HG02798 (cell line): ENCODE results near the gene WASHC2C.
"Not testable (repeated sequence)": the region's sequence is repeated elsewhere in the genome, so short reads cannot be mapped to it uniquely, and the experiment has no call there.

Experiments
- ATAC-seq: cut with Tn5 transposase; IDR thresholded peaks from one replicate; pipeline ENCODE4 v1.9.1; 2021; ENCODE audit warnings: mild to moderate bottlenecking; ENCODE audit not compliant: unreplicated experiment, poor library complexity

WASHC2C gene

DNA sequence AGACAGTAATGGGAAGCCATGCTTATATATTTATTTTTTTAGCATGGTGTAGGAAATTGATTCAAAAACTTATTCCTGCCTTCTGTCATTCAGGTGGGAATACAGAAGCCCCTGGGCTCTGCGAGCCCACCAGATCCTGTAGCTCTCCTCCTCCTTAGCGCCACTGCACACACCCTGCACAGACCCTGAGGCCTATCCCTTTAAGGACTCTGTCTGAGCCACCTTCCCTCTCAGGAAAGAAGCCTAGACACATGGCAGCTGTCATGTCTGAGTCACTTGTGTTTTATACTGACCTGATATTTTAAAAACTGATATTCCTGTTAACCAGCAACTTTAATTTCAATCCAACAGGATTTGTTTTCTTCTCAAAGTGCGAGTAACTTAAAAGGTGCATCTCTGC is 36.0 kb downstream of the WASHC2C start:
- ATAC-seq, result not testable (repeated sequence)

DNA sequence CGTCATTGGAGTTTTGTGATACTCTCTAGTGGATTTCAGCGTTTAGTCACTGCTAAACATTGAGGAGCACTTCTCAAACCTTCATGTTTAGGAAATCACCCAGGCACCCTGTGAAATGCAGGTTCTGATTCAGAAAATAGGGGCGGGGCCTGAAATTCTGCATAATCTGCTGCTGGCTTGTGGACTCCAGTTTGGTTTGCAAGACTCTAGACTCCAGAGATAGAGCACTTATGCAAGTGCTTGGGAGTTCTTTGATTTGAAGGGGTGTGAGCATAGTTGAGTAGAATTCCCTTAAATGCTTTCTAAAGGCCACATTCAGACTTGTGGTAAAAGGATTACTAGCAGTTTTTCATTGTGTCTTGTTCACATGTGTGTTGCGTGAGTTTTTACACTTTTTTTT is 41.3 kb downstream of the WASHC2C start:
- ATAC-seq, result not testable (repeated sequence)

DNA sequence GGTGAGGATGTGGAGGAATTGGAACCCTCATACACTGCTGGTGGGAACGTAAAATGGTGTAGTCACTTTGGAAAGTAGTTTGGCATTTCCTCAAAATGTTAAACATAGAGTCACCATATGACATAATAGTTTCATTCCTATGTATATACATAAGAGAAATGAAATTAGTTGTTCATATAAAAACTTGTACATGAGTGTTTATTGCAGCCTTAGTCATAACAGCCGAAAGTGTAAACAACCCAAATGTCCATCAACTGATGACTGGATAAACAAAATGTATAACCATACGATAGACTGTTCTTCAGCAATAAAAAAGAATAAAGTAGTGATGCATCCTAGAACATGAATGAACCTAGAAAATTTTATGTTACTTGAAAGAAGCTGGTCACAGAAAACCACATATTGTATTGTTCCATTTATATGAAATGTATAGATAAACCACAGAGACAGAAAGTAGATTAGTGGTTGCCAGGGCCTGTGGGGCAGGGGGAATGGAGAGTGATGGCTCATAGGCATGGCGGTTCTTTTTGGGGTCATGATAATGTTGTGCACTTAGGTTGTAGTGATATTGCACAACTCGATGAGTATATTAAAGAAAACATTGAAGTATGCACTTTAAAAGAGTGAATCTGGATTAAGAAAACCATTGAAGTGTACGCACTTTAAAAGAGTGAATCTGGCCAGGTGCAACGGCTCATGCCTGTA is 44.8 kb downstream of the WASHC2C start:
- not testable (repeated sequence) for ATAC-seq

DNA sequence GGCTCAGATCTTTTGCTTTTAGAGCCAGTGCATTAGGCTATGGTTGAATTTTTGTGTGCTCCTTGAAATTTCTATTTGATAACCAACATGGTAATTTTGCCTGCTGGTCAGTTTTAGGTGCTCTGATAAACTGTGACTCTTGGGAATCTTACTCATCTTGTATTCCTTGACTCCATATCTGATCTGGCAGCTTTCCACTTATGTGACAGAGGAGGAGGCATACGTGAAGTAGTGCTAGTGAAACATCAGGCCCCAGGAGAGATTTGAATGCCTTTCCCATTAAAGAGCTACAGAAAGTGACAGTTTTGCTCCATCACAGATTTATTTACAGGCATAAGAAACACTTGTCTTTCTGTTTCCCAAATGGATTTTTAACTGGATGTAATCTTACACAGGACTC is 59.2 kb downstream of the WASHC2C start:
- not testable (repeated sequence) for ATAC-seq

- not testable (repeated sequence) for ATAC-seq
Measured at GRCh38 chr10:45787212-45787741, 60.2 kb downstream of the WASHC2C start.

DNA sequence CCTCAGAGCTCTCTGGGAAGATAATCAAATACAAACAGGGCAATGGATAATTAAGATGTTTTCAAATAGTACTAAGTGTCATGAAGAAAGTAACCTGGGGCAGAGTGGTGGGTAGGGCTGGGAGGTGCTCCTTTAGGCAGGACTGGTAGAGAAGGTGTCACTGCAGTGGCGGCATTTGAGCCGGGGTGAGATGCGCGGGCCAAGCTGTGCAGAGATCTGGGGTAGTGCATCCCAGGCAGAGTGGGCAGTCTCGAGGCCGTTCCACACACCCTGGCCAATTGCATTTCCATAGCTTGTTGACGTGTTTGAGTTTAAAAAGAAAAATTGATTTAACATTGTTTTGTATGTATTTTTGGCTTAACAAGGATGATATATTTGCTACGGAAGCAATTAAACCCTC is 62.9 kb downstream of the WASHC2C start:
- ATAC-seq, result not testable (repeated sequence)

DNA sequence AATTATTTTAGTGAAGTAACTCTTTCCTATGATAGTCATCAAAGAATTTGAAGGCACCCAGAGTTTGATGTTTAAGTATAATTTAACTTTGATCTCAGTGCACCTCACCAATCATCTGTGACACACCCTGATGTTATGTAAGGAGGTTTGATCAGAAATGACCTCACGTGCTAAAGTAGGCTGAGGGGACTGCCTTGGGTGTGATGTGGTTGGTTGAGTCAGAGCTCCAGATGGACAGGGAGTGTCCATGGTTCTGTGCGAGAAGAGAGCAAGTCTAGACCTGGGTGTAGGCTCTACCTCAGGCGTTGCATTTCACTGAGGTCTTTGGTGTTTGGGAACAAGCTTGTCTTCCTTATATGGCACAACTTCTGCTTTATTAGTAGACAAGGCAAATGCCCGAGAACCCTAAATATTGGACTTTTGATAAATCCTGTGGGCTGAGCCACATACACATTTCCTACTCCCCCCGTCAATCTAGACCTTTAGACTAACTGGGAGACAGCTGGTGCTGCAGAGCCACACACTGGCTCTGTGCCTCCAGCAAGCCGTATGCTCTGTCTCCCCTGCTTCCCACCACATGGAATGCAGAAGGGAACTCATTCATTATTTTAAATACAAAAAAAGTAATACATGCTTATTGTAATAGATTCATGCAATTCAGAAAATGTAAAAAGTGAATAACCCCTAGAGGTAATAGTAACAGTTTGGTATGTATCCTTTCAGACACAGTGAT is 63.8 kb downstream of the WASHC2C start:
- not testable (repeated sequence) for ATAC-seq

- not testable (repeated sequence) for ATAC-seq
Measured at GRCh38 chr10:45794761-45795160, 67.7 kb downstream of the WASHC2C start.

DNA sequence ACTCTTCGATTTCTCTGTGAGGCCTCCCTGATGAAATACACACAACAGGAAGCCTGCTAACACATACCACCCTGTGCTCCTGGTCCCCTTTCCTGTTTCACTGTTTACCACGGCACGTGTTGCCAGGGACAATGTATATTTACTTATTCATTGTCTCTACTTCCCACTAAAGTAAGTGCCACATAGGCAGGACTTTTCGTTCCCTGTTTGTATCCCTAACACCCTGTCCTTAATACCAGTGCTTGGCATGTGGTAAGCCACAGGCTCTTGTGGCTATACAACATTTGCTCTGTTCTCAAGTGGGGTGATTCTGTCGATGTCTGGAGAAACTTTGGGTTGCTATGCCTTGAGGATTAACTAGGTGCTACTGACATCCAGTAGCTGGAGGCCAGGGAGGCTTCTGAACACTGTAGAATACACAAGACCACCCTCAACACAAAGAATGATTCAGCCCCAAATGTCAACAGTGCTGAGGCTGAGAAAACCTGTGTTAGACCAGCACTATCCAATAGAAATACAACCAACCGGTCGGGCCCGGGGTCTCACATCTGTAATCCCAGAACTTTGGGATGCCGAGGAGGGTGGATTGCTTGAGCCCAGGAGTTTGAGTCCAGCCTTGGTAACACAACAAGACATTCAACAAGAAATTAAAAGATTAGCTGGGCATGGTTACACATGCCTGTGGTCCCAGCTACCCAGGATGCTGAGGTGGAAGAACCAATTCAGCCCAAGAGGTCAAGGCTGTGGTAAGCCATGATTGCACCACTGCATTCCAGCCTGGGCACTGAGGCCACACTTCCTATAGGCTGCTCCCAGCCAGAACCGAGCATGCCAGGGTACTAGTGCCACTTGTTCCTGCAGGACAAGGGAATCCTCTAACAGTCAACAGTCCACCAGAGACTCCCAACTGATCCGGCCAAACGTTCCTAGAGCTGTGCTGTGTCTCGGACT is 76.3 kb downstream of the WASHC2C start:
- ATAC-seq, result not testable (repeated sequence)

GRCh38 chr10:45804996-45805395 is 77.9 kb downstream of the WASHC2C start:
- ATAC-seq, result not testable (repeated sequence)

DNA sequence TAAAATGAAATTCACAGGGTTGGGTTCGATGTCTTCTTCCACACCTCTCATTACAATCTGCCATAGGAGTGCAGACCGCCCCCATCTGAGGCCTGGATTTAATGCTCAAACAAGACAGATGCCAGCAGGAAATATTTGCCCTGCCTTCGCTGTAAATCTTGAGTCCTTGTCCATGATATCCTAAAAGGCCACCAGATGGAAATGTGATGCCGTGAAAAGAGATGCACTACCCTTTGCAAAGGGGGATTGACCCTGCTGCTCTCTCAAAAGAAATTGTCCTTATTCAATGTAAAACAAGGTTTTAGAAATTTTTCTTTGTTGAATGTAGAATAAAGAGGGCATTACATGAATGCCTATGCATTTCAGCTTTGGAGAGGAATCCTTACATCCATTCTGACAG is 82.8 kb downstream of the WASHC2C start:
- ATAC-seq, result no peak

GRCh38 chr10:45811075-45811474 is 84.0 kb downstream of the WASHC2C start:
- no peak for ATAC-seq

GRCh38 chr10:45812959-45813358 is 85.9 kb downstream of the WASHC2C start:
- not testable (repeated sequence) for ATAC-seq

DNA sequence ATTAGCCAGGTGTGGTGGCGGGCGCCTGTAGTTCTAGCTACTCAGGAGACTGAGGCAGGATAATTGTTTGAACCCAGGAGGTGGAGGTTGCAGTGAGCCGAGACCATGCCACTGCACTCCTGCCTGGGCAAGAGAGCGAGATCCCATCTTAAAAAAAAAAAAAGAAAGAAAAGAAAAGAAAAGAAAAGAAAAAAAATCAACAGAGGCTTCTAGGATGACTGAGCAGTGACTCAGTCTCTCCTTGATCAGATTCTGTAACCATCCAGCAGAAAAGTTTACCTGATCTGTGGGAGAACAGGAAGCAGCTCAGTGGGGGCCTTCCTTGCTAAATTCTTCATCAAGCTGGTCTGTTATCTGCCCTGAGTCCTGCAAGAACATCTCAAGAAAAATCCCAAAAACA is 87.1 kb downstream of the WASHC2C start:
- ATAC-seq, result not testable (repeated sequence)

- no peak for ATAC-seq
Measured at GRCh38 chr10:45817130-45817859, 90.2 kb downstream of the WASHC2C start.

DNA sequence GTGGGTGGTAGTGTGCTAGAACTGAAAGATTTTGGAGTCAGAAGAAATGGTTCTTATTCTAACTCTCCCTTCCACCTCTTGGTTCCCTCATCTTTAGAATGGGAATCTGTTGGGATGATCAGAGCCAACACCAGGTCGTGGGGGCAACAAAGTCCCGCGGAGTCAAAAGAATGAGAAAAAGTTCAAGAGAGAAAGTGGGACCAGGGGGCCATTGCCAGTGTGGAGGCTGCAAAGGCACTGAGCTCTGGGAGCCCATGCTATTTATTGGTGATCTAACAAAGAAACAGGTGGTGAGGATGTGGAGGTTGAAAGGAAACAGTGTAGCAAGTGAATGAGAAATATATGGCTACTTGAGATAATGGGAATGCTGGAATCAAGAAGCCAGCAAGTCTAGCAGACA is 90.8 kb downstream of the WASHC2C start:
- no peak for ATAC-seq

- ATAC-seq, result no peak
Measured at GRCh38 chr10:45819552-45819951, 92.5 kb downstream of the WASHC2C start.

- ATAC-seq, result not testable (repeated sequence)
Measured at GRCh38 chr10:45820107-45820830, 93.2 kb downstream of the WASHC2C start.

GRCh38 chr10:45822918-45823317 is 95.9 kb downstream of the WASHC2C start:
- ATAC-seq, result not testable (repeated sequence)
